Measurements from ENCODE around the gene JARID2.

- TF ChIP-seq CREM (IDR thresholded peaks at IDR 0.05; ENCODE audit: low read depth): no peak
- TF ChIP-seq, protein P1, sequence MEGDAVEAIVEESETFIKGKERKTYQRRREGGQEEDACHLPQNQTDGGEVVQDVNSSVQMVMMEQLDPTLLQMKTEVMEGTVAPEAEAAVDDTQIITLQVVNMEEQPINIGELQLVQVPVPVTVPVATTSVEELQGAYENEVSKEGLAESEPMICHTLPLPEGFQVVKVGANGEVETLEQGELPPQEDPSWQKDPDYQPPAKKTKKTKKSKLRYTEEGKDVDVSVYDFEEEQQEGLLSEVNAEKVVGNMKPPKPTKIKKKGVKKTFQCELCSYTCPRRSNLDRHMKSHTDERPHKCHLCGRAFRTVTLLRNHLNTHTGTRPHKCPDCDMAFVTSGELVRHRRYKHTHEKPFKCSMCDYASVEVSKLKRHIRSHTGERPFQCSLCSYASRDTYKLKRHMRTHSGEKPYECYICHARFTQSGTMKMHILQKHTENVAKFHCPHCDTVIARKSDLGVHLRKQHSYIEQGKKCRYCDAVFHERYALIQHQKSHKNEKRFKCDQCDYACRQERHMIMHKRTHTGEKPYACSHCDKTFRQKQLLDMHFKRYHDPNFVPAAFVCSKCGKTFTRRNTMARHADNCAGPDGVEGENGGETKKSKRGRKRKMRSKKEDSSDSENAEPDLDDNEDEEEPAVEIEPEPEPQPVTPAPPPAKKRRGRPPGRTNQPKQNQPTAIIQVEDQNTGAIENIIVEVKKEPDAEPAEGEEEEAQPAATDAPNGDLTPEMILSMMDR (IDR thresholded peaks at IDR 0.05 in 2 of 3, conservative IDR thresholded peaks at IDR 0.05 in 1 of 3; ENCODE audit: control insufficient read depth in 2 of 3, extremely low read depth in 1 of 3, insufficient read depth in 1 of 3, low read depth in 3 of 3, low read length in 3 of 3): no peak
- TF ChIP-seq, protein P2, sequence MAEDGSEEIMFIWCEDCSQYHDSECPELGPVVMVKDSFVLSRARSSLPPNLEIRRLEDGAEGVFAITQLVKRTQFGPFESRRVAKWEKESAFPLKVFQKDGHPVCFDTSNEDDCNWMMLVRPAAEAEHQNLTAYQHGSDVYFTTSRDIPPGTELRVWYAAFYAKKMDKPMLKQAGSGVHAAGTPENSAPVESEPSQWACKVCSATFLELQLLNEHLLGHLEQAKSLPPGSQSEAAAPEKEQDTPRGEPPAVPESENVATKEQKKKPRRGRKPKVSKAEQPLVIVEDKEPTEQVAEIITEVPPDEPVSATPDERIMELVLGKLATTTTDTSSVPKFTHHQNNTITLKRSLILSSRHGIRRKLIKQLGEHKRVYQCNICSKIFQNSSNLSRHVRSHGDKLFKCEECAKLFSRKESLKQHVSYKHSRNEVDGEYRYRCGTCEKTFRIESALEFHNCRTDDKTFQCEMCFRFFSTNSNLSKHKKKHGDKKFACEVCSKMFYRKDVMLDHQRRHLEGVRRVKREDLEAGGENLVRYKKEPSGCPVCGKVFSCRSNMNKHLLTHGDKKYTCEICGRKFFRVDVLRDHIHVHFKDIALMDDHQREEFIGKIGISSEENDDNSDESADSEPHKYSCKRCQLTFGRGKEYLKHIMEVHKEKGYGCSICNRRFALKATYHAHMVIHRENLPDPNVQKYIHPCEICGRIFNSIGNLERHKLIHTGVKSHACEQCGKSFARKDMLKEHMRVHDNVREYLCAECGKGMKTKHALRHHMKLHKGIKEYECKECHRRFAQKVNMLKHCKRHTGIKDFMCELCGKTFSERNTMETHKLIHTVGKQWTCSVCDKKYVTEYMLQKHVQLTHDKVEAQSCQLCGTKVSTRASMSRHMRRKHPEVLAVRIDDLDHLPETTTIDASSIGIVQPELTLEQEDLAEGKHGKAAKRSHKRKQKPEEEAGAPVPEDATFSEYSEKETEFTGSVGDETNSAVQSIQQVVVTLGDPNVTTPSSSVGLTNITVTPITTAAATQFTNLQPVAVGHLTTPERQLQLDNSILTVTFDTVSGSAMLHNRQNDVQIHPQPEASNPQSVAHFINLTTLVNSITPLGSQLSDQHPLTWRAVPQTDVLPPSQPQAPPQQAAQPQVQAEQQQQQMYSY (CRISPR knock-in tag; IDR thresholded peaks at IDR 0.05): no peak
- TF ChIP-seq BACH1 (IDR thresholded peaks at IDR 0.05; ENCODE audit: borderline replicate concordance): no peak
- TF ChIP-seq POLR2AphosphoS5 (IDR thresholded peaks at IDR 0.05; ENCODE audit: low read length): no peak
- no peak for TF ChIP-seq E2F4 (IDR thresholded peaks at IDR 0.05; ENCODE audit: low read depth, low read length)
- TF ChIP-seq CREB1 (IDR thresholded peaks at IDR 0.05; ENCODE audit: low read depth): no peak
- no peak for TF ChIP-seq STAT3 (IDR thresholded peaks at IDR 0.05; ENCODE audit: low read depth, low read length)
- no peak for TF ChIP-seq IKZF1 (conservative IDR thresholded peaks at IDR 0.05)
- TF ChIP-seq, protein P3, sequence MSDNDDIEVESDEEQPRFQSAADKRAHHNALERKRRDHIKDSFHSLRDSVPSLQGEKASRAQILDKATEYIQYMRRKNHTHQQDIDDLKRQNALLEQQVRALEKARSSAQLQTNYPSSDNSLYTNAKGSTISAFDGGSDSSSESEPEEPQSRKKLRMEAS (IDR thresholded peaks at IDR 0.05; ENCODE audit: low read depth, low read length): no peak
- no peak for TF ChIP-seq RELB (IDR thresholded peaks at IDR 0.05; ENCODE audit: low read depth)
- TF ChIP-seq STAT1 (conservative IDR thresholded peaks at IDR 0.05): no peak
Observed at GRCh38 chr6:15272562-15272961, 26.7 kb downstream of the JARID2 start.
